Measurements from ENCODE around the gene SPOP. TPM values are rescaled to one million over a fixed set of nuclear protein-coding genes. Genes with fewer than 3 reads are reported as not detected.

SPOP gene
- total and polyA plus RNA-seq, 9 donors, result 44.5 to 87.3 (median 75.4) TPM

GRCh38 chr17:49595980-49596379 is 81.9 kb downstream of the SPOP start:
- peaks cover 4% of the 10 kb centered on the region for H3K4me1 ChIP-seq (ENCODE audit: insufficient read depth)
- WGBS, 3 donors, result 54 to 66% (median 61%) methylated on average over 4 of the region's 4 CpGs
- H3K36me3 ChIP-seq, result no peaks in the 10 kb centered on the region
- H3K9me3 ChIP-seq, result no peaks in the 10 kb centered on the region
- no peak for TF ChIP-seq EP300 (IDR thresholded peaks at IDR 0.05)
- TF ChIP-seq CTCF (IDR thresholded peaks at IDR 0.05), result no peak
- no peak for TF ChIP-seq POLR2A (IDR thresholded peaks at IDR 0.05)
- intact Hi-C loops (cut with DNase I), result no loop called here
- H3K4me3 ChIP-seq, result no peak overlapping the region
- H3K27me3 ChIP-seq, result no peaks in the 10 kb centered on the region
- DNase-seq, result no peak
- no peak overlapping the region for H3K27ac ChIP-seq

- peaks cover 4% of the 10 kb centered on the region for H3K4me1 ChIP-seq (ENCODE audit: insufficient read depth)
- no peak overlapping the region for H3K27ac ChIP-seq
- intact Hi-C loops (cut with DNase I), result no loop called here
- TF ChIP-seq POLR2A (IDR thresholded peaks at IDR 0.05) (no peak), EP300 (IDR thresholded peaks at IDR 0.05) (no peak), CTCF (IDR thresholded peaks at IDR 0.05) (no peak)
- no peaks in the 10 kb centered on the region for H3K9me3 ChIP-seq
- DNase-seq, result no peak
- no peaks in the 10 kb centered on the region for H3K36me3 ChIP-seq
- H3K4me3 ChIP-seq, result no peak overlapping the region
- no peaks in the 10 kb centered on the region for H3K27me3 ChIP-seq
- WGBS, 3 donors, result 87 to 90% (median 87%) methylated on average over 4 of the region's 4 CpGs
These were observed 82.6 kb downstream of the SPOP start for GRCh38 chr17:49595328-49595727.

- Histone ChIP-seq H3K36me3 (no peaks in the 10 kb centered on the region), H3K27me3 (no peaks in the 10 kb centered on the region), H3K9me3 (no peaks in the 10 kb centered on the region), H3K4me3 (no peak overlapping the region), H3K27ac (no peak overlapping the region), H3K4me1 (ENCODE audit: insufficient read depth) (peaks cover 4% of the 10 kb centered on the region)
- DNase-seq, result no peak
- intact Hi-C loops (cut with DNase I), result no loop called here
- TF ChIP-seq CTCF (IDR thresholded peaks at IDR 0.05), result no peak
- no peak for TF ChIP-seq POLR2A (IDR thresholded peaks at IDR 0.05)
- no peak for TF ChIP-seq EP300 (IDR thresholded peaks at IDR 0.05)
- WGBS, 3 donors, result 86 to 97% (median 95%) methylated on average over 3 of the region's 3 CpGs
These were observed 85.6 kb downstream of the SPOP start for GRCh38 chr17:49592263-49592662.

- DNase-seq, result no peak
- no peaks in the 10 kb centered on the region for H3K27me3 ChIP-seq
- no peak overlapping the region for H3K4me3 ChIP-seq
- H3K9me3 ChIP-seq, result no peaks in the 10 kb centered on the region
- no peak for TF ChIP-seq EP300 (IDR thresholded peaks at IDR 0.05)
- no peak for TF ChIP-seq CTCF (IDR thresholded peaks at IDR 0.05)
- no peaks in the 10 kb centered on the region for H3K36me3 ChIP-seq
- H3K27ac ChIP-seq, result no peak overlapping the region
- H3K4me1 ChIP-seq (ENCODE audit: insufficient read depth), result peaks cover 1% of the 10 kb centered on the region
- WGBS, 3 donors, result 95 to 99% (median 98%) methylated on average over 4 of the region's 4 CpGs
- intact Hi-C loops (cut with DNase I), result no loop called here
These were observed 87.0 kb downstream of the SPOP start for GRCh38 chr17:49590874-49591273.

GRCh38 chr17:49589577-49589927 is 88.3 kb downstream of the SPOP start:
- WGBS, 3 donors, result 77 to 89% (median 84%) methylated on average over 2 of the region's 2 CpGs
- DNase-seq, result no peak
- no peaks in the 10 kb centered on the region for H3K4me1 ChIP-seq (ENCODE audit: insufficient read depth)
- no peak overlapping the region for H3K27ac ChIP-seq
- intact Hi-C loops (cut with DNase I), result no loop called here
- H3K36me3 ChIP-seq, result no peaks in the 10 kb centered on the region
- no peaks in the 10 kb centered on the region for H3K9me3 ChIP-seq
- H3K4me3 ChIP-seq, result no peak overlapping the region
- TF ChIP-seq CTCF (IDR thresholded peaks at IDR 0.05) (no peak), EP300 (IDR thresholded peaks at IDR 0.05) (no peak), POLR2A (IDR thresholded peaks at IDR 0.05) (no peak)
- H3K27me3 ChIP-seq, result no peaks in the 10 kb centered on the region

All from ovary (tissue), 9 donors.